ENCODE data around the gene XXYLT1. TPM values are rescaled to one million over a fixed set of nuclear protein-coding genes. Genes with fewer than 3 reads are reported as not detected.

The XXYLT1 gene
- total RNA-seq, 1 experiment from 2014 or later: 10.9 TPM

GRCh38 chr3:195114786-195115599, 156.0 kb downstream of the XXYLT1 start:
- H3K36me3 ChIP-seq (ENCODE audit: control insufficient read depth in 1 of 2, insufficient read depth in 2 of 2, low read length in 2 of 2): no peaks in the 10 kb centered on the region
- H3K27ac ChIP-seq (ENCODE audit: low read depth, low read length): no peak overlapping the region
- TF ChIP-seq SIN3A (IDR thresholded peaks at IDR 0.05; ENCODE audit: low read depth): no peak
- no peak for TF ChIP-seq JUND (IDR thresholded peaks at IDR 0.05)
- no peak for TF ChIP-seq ZFX (IDR thresholded peaks at IDR 0.05)
- TF ChIP-seq ELF1 (IDR thresholded peaks at IDR 0.05; ENCODE audit: borderline replicate concordance, low read depth): no peak
- TF ChIP-seq TCF7L2 (IDR thresholded peaks at IDR 0.05; ENCODE audit: borderline replicate concordance, extremely low read depth, insufficient read depth, insufficient read length): no peak
- no peak for TF ChIP-seq SP1 (IDR thresholded peaks at IDR 0.05; ENCODE audit: low read depth)
- no peak for TF ChIP-seq MAX (IDR thresholded peaks at IDR 0.05)
- no peak for TF ChIP-seq ZBTB33 (IDR thresholded peaks at IDR 0.05; ENCODE audit: extremely low read depth, insufficient replicate concordance, low read length)
- TF ChIP-seq EZH2phosphoT487 (IDR thresholded peaks at IDR 0.05; ENCODE audit: borderline replicate concordance): no peak
- no peak for TF ChIP-seq EZH2 (IDR thresholded peaks at IDR 0.05)
- no peak for TF ChIP-seq POLR2AphosphoS5 (IDR thresholded peaks at IDR 0.05; ENCODE audit: low read depth, low read length)
- TF ChIP-seq ATF3 (IDR thresholded peaks at IDR 0.05): no peak
- no peak for TF ChIP-seq YY1 (IDR thresholded peaks at IDR 0.05; ENCODE audit: extremely low read depth, insufficient replicate concordance, low read depth, low read length)
- no peak for TF ChIP-seq REST (IDR thresholded peaks at IDR 0.05; ENCODE audit: low read depth)
- no peak for TF ChIP-seq SRF (IDR thresholded peaks at IDR 0.05; ENCODE audit: low read depth)
- H3K9ac ChIP-seq (ENCODE audit: low read length): no peak overlapping the region
- no peaks in the 10 kb centered on the region for H3K27me3 ChIP-seq (ENCODE audit: insufficient read depth, low read length)
- CTCF ChIA-PET: interaction anchor here (1.3 kb wide), 1 partner anchor 8 kb away, joined by 4 read pairs; no protein-coding TSS in a partner anchor
- no peaks in the 10 kb centered on the region for H3K9me3 ChIP-seq (ENCODE audit: control insufficient read depth in 1 of 2, insufficient read depth in 1 of 2, low read depth in 1 of 2, low read length in 2 of 2)
- ATAC-seq (no peak), DNase-seq (ENCODE audit: low read depth, low spot score) (no peak)
- intact Hi-C loops (cut with micrococcal nuclease): no loop called here
- H3K4me2 ChIP-seq (ENCODE audit: low read length): no peak overlapping the region
- no peaks in the 10 kb centered on the region for H3K79me2 ChIP-seq (ENCODE audit: insufficient read depth, low read length)
- peaks cover 23 to 34% of the 10 kb centered on the region in 2 experiments for H3K4me1 ChIP-seq (ENCODE audit: control insufficient read depth in 1 of 2, insufficient read depth in 2 of 2, low read length in 2 of 2)
- no peaks in the 10 kb centered on the region for H3K9me2 ChIP-seq (ENCODE audit: insufficient read depth)
- RAD21 ChIA-PET (ENCODE audit: low non-redundant PET in 1 of 2, low total read pairs in 2 of 2, uncharacterized antibody in 2 of 2, unreplicated experiment in 2 of 2): no interaction called here
- no peak overlapping the region for H3K4me3 ChIP-seq (replicated peaks in 1 of 2; ENCODE audit: low read depth in 1 of 2, low read length in 2 of 2)
- no peak overlapping the region for H2AFZ ChIP-seq (ENCODE audit: low read depth, low read length, poor library complexity, severe bottlenecking)
- POLR2A ChIA-PET: no interaction called here
- H4K20me1 ChIP-seq (ENCODE audit: insufficient read depth): no peaks in the 10 kb centered on the region
- BruUV-seq (replicated peaks): no TSS peak

Measured in HCT116 (cell line).